ENCODE results near the gene ZDHHC11B.
"Not testable (repeated sequence)": the region's sequence is repeated elsewhere in the genome, so short reads cannot be mapped to it uniquely, and the experiment has no call there.

Gene ZDHHC11B

GRCh38 chr5:749101-749670 is 35.3 kb downstream of the ZDHHC11B start:
- no peak overlapping the region for H3K4me3 ChIP-seq (ENCODE audit: low read depth, low read length)
- TF ChIP-seq, protein P1, sequence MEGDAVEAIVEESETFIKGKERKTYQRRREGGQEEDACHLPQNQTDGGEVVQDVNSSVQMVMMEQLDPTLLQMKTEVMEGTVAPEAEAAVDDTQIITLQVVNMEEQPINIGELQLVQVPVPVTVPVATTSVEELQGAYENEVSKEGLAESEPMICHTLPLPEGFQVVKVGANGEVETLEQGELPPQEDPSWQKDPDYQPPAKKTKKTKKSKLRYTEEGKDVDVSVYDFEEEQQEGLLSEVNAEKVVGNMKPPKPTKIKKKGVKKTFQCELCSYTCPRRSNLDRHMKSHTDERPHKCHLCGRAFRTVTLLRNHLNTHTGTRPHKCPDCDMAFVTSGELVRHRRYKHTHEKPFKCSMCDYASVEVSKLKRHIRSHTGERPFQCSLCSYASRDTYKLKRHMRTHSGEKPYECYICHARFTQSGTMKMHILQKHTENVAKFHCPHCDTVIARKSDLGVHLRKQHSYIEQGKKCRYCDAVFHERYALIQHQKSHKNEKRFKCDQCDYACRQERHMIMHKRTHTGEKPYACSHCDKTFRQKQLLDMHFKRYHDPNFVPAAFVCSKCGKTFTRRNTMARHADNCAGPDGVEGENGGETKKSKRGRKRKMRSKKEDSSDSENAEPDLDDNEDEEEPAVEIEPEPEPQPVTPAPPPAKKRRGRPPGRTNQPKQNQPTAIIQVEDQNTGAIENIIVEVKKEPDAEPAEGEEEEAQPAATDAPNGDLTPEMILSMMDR (conservative IDR thresholded peaks at IDR 0.05; ENCODE audit: low read depth, low read length) = no peak

DNA sequence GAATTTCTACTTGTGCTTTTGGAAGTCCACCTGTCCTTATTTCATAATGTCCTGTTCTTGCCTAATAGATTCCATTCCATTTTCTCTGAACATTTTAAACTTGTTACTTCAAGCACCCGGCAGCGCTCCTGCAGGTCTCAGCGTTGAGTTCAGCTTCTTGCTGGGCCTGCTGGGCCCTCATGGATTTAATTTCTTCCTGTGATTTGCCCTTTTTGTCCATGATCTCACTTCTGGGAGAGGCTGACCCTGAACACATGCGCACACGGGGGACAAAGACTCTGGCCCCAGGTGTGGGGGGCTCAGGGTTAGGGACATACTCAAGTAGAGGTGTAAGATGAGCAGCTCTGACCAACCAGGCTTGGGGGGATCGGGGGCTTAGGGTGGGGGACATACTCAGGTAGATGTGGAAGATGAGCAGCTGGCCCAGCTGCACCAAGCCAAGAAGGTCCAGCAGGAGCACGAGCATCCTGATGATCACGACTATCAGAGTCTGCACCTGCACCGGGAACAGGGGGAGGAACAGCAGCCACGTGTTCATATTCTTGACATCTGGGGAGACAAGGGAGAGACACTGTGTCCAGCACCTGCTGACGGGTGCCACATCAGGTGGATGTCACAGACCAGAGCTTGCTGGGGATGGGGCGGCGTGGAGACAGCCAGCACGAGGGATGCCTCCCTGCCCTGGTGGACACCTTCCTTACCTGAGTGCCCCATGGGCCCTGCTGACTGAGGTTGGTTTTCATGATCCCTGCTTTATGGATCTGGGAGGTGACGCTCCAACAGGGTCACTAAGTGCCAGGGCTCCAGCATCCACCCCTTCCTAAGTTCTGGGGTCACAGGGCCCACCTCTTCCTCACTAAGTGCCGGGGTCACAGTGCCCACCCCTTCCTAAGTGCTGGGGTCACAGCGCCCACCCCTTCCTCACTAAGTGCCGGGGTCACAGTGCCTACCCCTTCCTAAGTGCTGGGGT is 36.2 kb downstream of the ZDHHC11B start:
- not testable (repeated sequence) for H3K4me3 ChIP-seq (ENCODE audit: low read depth, low read length); DNase-seq (ENCODE audit: low read depth)

More at GRCh38 chr5:749101-749670, 35.3 kb downstream of the ZDHHC11B start:
- no peak for DNase-seq (ENCODE audit: low read depth)

GRCh38 chr5:747303-747844 is 37.2 kb downstream of the ZDHHC11B start:
- DNase-seq (ENCODE audit: low read depth); H3K4me3 ChIP-seq (ENCODE audit: low read depth, low read length): not testable (repeated sequence)

GRCh38 chr5:746258-746761 is 38.2 kb downstream of the ZDHHC11B start:
- DNase-seq (ENCODE audit: low read depth) = no peak
- TF ChIP-seq, protein P1 (conservative IDR thresholded peaks at IDR 0.05; ENCODE audit: low read depth, low read length) = no peak
- H3K4me3 ChIP-seq (ENCODE audit: low read depth, low read length) = no peak overlapping the region

- not testable (repeated sequence) for DNase-seq (ENCODE audit: low read depth); H3K4me3 ChIP-seq (ENCODE audit: low read depth, low read length)
Observed at GRCh38 chr5:745272-746142, 39.0 kb downstream of the ZDHHC11B start.

DNA sequence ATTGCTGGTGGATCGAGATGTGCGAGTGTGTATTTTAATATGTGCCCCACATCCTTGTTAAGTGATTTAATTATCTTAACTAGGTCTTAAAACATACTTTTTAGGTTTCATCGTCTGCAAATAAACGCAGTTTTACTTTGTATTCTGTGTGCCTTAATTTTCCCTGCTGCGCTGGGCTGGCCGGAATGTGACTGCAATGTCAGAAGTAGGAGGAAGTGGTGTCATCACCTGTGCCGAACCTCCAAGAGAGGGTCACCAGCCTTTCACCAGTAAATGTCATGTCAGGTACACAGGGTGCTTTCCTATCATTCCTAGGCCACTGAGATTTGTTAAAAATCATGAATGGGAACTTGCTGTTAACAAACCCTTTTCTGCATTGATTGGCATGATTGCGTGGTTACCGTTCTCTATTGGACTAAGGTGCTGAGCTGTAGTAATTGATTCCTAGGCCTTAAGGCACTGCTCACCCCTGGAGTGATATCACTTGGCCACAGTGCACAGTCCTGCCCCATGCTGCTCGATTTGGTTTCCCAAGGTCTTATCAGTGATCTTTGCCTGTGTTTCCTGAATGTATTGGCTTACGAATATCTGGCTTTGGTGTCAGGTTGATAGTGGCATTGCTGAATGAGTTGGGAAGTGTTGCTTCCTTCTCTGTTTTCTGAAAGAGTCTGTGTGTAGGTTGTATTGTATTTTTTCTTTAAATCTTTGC is 40.7 kb downstream of the ZDHHC11B start:
- H3K4me3 ChIP-seq (ENCODE audit: low read depth, low read length); DNase-seq (ENCODE audit: low read depth): not testable (repeated sequence)

GRCh38 chr5:742276-742675 is 42.3 kb downstream of the ZDHHC11B start:
- H3K4me3 ChIP-seq (ENCODE audit: low read depth, low read length); DNase-seq (ENCODE audit: low read depth): not testable (repeated sequence)

GRCh38 chr5:734145-734544 is 50.4 kb downstream of the ZDHHC11B start:
- not testable (repeated sequence) for DNase-seq (ENCODE audit: low read depth); H3K4me3 ChIP-seq (ENCODE audit: low read depth, low read length)

- H3K4me3 ChIP-seq (ENCODE audit: low read depth, low read length); DNase-seq (ENCODE audit: low read depth): not testable (repeated sequence)
Observed at GRCh38 chr5:732754-733454, 51.6 kb downstream of the ZDHHC11B start.

GRCh38 chr5:729225-729624 is 55.3 kb downstream of the ZDHHC11B start:
- DNase-seq (ENCODE audit: low read depth); H3K4me3 ChIP-seq (ENCODE audit: low read depth, low read length): not testable (repeated sequence)

Measured in choroid plexus epithelial cell (primary cell).